ENCODE data around the gene CDH23. TPM values are rescaled to one million over a fixed set of nuclear protein-coding genes. Genes with fewer than 3 reads are reported as not detected.

The CDH23 gene
- total RNA-seq, 2 donors from 2014 or later, result 4.7 to 8.0 TPM

DNA sequence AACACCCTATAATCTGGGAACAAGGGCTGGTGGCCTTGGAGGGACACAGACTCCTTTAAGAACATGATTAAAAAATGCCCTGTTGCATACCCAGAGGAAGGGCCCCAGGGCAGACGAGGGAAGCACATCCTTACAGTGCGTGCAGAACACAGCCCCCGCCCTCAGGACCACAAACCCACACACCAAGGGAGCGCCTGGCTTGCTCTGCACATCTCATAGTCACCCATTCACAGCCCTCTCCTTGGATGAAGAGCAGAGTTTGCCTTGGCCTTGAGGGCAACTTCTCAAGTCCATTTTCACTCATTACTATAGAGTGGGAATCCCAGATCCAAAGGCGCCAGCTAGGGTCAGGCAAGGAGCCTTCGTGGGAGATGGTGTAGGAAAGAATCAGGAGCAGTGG lies 382.9 kb downstream of the CDH23 start:
- intact Hi-C loops (cut with DNase I), result no loop called here
- no peak for ATAC-seq
- no peak for DNase-seq

DNA sequence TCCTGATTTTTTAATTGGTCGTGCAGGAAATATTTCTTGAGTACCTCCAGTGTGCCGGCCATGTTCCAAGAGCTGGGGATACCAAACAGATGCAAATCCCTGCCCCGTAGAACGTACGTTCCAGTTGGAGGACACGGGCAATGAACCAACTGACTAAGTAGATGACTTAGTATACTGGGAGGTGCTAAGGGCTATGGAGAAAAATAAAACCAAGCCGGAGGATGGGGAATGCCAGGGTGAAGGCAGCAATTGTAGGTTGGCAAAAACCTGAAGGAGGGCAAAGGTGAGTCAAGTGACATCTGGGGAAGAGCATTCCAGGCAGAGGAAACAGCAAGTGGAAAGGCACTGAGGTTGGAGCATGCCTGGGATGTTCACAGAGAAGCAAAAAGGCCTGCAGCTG lies 383.4 kb downstream of the CDH23 start:
- no peak for DNase-seq
- intact Hi-C loops (cut with DNase I), result no loop called here
- ATAC-seq, result no peak

GRCh38 chr10:71780719-71781118 lies 384.0 kb downstream of the CDH23 start:
- ATAC-seq (no peak), DNase-seq (no peak)
- intact Hi-C loops (cut with DNase I), result no loop called here

- ATAC-seq (no peak), DNase-seq (no peak)
- intact Hi-C loops (cut with DNase I), result no loop called here
Measured at GRCh38 chr10:71782221-71782916, 385.6 kb downstream of the CDH23 start.

GRCh38 chr10:71782917-71783490 lies 386.3 kb downstream of the CDH23 start:
- intact Hi-C loops (cut with DNase I), result no loop called here
- ATAC-seq (peak; percentile 36 to 54), DNase-seq (no peak)

- DNase-seq (peak; percentile 5), ATAC-seq (no peak)
- intact Hi-C loops (cut with DNase I), result no loop called here
Measured at GRCh38 chr10:71783917-71784678, 387.4 kb downstream of the CDH23 start.

DNA sequence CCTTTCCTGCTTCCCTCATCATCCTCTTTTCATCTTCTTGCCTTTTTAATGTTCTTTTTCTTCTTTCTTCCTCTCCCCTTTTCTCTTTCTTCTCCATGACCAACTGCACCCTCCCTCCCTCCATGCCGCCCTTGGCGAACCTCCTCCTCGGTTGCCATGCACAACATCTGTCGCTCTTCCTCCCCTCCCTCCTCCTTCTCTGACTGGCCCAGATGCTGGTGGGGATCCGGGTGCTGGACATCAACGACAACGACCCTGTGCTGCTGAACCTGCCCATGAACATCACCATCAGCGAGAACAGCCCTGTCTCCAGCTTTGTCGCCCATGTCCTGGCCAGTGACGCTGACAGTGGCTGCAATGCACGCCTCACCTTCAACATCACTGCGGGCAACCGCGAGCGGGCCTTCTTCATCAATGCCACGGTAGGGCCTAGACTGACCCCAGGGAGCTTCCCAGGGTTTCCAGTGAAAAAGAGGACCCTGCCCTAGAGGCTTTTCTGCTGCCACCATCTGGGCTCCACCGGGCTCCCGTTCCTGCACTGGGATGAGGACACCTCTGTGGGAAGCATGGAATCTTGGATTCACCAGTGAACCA lies 388.1 kb downstream of the CDH23 start:
- no peak for ATAC-seq
- no peak for DNase-seq
- intact Hi-C loops (cut with DNase I), result no loop called here

GRCh38 chr10:71788954-71789353 lies 392.2 kb downstream of the CDH23 start:
- no peak for DNase-seq
- intact Hi-C loops (cut with DNase I), result no loop called here
- no peak for ATAC-seq

- ATAC-seq (no peak), DNase-seq (no peak)
- intact Hi-C loops (cut with DNase I), result no loop called here
Measured at GRCh38 chr10:71789871-71790270, 393.2 kb downstream of the CDH23 start.

- intact Hi-C loops (cut with DNase I), result no loop called here
- no peak for ATAC-seq
- no peak for DNase-seq
Measured at GRCh38 chr10:71790749-71791440, 394.2 kb downstream of the CDH23 start.

GRCh38 chr10:71795248-71795647 lies 398.5 kb downstream of the CDH23 start:
- intact Hi-C loops (cut with DNase I), result no loop called here

DNA sequence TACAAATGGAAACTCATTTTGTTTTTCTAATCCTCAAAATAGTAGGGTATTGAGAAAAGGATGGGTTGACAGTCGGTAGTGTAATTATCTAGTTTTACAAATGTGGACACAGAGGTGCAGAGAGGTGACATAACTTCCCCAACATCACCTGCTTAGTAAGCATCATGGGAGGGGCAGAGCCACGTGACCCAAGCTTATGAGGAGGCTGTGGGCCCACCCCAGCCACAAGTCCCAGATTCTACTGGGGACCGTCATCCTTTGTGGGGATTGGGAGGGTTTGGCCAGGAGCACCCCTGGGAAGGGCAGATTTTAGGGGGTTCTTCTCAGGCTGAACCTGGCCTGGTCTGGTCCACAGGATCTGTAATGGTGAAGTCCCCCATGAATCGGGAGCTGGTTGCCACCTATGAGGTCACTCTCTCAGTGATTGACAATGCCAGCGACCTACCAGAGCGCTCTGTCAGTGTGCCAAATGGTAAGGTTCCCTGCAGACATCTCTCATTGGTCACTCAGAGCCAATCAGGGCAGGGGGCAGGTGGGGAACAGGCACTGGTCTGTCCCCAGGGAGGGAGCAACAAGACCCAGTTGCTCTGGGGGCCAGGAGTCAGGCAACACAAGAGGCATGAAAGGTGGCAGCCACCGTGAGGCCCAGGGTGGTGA lies 400.2 kb downstream of the CDH23 start:
- intact Hi-C loops (cut with DNase I), result no loop called here
- ATAC-seq (no peak), DNase-seq (no peak)

More at GRCh38 chr10:71795248-71795647, 398.5 kb downstream of the CDH23 start:
- ATAC-seq, result peak in 1 of 2 donors; percentile 53
- DNase-seq, result no peak

- intact Hi-C loops (cut with DNase I), result no loop called here
- ATAC-seq (peak in 1 of 2 donors; percentile 33), DNase-seq (no peak)
Measured at GRCh38 chr10:71797533-71798307, 401.0 kb downstream of the CDH23 start.

DNA sequence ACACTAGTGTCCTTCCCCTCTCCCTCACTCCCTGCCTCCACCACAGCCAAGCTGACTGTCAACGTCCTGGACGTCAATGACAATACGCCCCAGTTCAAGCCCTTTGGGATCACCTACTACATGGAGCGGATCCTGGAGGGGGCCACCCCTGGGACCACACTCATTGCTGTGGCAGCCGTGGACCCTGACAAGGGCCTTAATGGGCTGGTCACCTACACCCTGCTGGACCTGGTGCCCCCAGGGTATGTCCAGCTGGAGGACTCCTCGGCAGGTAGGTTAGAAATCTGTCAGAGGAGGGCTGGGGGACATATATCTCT lies 401.5 kb downstream of the CDH23 start:
- DNase-seq (no peak), ATAC-seq (no peak)
- intact Hi-C loops (cut with DNase I), result no loop called here

DNA sequence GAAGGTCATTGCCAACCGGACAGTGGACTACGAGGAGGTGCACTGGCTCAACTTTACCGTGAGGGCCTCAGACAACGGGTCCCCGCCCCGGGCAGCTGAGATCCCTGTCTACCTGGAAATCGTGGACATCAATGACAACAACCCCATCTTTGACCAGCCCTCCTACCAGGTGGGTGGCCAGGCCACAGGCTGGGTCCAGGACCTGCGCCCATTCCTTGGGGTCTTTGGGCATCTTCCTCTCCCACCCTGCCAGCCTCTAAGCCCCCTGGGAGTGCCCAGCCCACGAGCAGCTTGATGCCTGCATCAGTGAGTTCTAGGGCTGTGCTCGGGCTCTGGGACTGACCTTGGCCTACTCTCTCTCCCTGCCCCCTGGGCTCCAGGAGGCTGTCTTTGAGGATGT lies 402.4 kb downstream of the CDH23 start:
- intact Hi-C loops (cut with DNase I), result no loop called here
- ATAC-seq (no peak), DNase-seq (no peak)

DNA sequence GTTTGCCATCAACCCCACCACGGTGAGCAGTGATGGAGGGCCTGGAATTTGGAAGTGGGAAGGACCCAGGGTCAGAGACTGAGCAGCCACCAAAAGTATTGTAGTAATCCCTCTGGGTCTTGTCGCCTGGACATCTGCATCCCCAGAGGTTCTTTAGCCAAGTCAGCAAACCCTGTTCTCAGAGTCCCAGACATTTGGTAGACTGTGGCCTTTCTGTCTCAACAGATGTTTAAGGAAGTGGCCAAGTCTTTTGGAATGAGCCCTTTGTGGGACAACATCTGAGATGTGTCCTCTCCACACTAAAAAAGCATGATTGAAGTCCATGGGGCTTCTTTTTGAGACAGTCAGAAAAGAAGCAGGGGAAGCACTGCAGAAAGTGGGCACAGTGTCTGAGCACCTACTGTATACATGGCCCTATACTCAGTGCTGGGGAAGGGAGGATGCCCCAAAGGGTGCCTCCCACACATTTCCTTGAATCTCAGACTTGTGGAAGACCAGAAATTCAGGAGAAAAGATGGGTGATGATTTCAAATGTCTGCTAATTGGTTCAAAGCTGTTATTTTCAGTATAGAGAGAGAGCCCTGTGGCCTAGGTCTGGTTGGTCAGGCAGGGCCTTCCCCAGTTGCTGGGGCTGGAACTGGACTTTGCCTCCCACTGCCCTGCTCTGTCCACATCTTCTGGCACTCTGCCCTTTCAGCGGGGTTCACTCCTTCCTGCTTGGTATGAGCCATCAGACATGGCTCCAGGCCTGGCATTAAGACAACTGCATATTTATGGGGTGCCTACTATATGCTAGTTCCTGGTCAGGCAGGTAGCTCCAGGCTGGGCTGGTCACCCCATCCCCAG lies 403.1 kb downstream of the CDH23 start:
- DNase-seq (no peak), ATAC-seq (no peak)
- intact Hi-C loops (cut with DNase I), result no loop called here

GRCh38 chr10:71801361-71801760 lies 404.6 kb downstream of the CDH23 start:
- ATAC-seq, result no peak
- peak; percentile 4 for DNase-seq
- intact Hi-C loops (cut with DNase I), result no loop called here

GRCh38 chr10:71802235-71802634 lies 405.5 kb downstream of the CDH23 start:
- DNase-seq (peak; percentile 1), ATAC-seq (no peak)
- intact Hi-C loops (cut with DNase I), result no loop called here
